MM.1S (cell line): ENCODE measurements around the gene NDFIP2.

Source experiments
- DNase-seq: peaks from one replicate; pipeline ENCODE4 v3.0.0-alpha.2; 2015
- H2AFZ ChIP-seq: fragments of 300-600 bp; sonication (generic); 2 replicates; pipeline ENCODE4 v1.6.0; 2016; ENCODE audit warnings: antibody characterized with exemption, low read length
- H3F3A ChIP-seq: fragments of 300-600 bp; sonication (generic); 2 replicates; pipeline ENCODE4 v1.6.1; 2016; ENCODE audit warnings: mild to moderate bottlenecking, antibody characterized with exemption, low read length, moderate library complexity, mixed read lengths; ENCODE audit not compliant: insufficient read depth
- H3K27ac ChIP-seq: fragments of 300-600 bp; sonication (generic); 2 replicates; pipeline ENCODE4 v1.5.1; 2016; ENCODE audit warnings: mild to moderate bottlenecking, low read length
- H3K27me3 ChIP-seq: fragments of 300-600 bp; sonication (generic); replicated peaks from 2 replicates; pipeline ENCODE4 v1.6.0; 2016; ENCODE audit warnings: low read length; ENCODE audit not compliant: insufficient read depth
- H3K36me3 ChIP-seq: fragments of 300-600 bp; sonication (generic); replicated peaks from 2 replicates; pipeline ENCODE4 v1.6.1; 2016; ENCODE audit warnings: mild to moderate bottlenecking, low read length, mixed read lengths; ENCODE audit not compliant: insufficient read depth
- H3K4me1 ChIP-seq: fragments of 300-600 bp; sonication (generic); 2 replicates; pipeline ENCODE4 v1.6.1; 2016; ENCODE audit warnings: low read length, mixed read lengths
- H3K4me2 ChIP-seq: fragments of 300-600 bp; sonication (generic); 2 replicates; pipeline ENCODE4 v1.6.0; 2016; ENCODE audit warnings: low read depth, low read length
- H3K4me3 ChIP-seq: fragments of 300-600 bp; sonication (generic); 2 replicates; pipeline ENCODE4 v1.5.1; 2016; ENCODE audit warnings: low read length, mixed read lengths
- H3K79me2 ChIP-seq: fragments of 300-600 bp; sonication (generic); 2 replicates; pipeline ENCODE4 v1.6.1; 2016; ENCODE audit warnings: mixed run types, low read length, mixed read lengths
- H3K9ac ChIP-seq: fragments of 300-600 bp; sonication (generic); 2 replicates; pipeline ENCODE4 v1.6.1; 2016; ENCODE audit warnings: low read length, mixed read lengths
- H3K9me2 ChIP-seq: fragments of 300-600 bp; sonication (generic); replicated peaks from 2 replicates; pipeline ENCODE4 v1.6.1; 2016; ENCODE audit warnings: mild to moderate bottlenecking, low read length, mixed read lengths; ENCODE audit not compliant: insufficient read depth
- H3K9me3 ChIP-seq: fragments of 300-600 bp; sonication (generic); replicated peaks from 2 replicates; pipeline ENCODE4 v1.6.1; 2016; ENCODE audit warnings: mild to moderate bottlenecking, low read length, mixed read lengths; ENCODE audit not compliant: insufficient read depth
- H4K20me1 ChIP-seq: fragments of 300-600 bp; sonication (generic); 2 replicates; pipeline ENCODE4 v1.6.1; 2016; ENCODE audit warnings: mild to moderate bottlenecking, low read length, moderate library complexity, mixed read lengths; ENCODE audit not compliant: insufficient read depth
- EZH2 ChIP-seq: fragments of 300-600 bp; sonication (generic); optimal IDR thresholded peaks from 2 replicates; pipeline ENCODE3; 2017; ENCODE audit warnings: low read depth, mild to moderate bottlenecking, antibody characterized with exemption, low read length, mixed read lengths
- EZH2phosphoT487 ChIP-seq: fragments of 300-600 bp; sonication (generic); IDR thresholded peaks from 2 replicates; pipeline ENCODE4 v1.6.1; 2018; ENCODE audit warnings: antibody characterized with exemption, low read length
- TF ChIP-seq, protein P1 (sequence below): fragments of 300-600 bp; sonication (generic); IDR thresholded peaks from 2 replicates; pipeline ENCODE4 v1.5.1; 2016; ENCODE audit warnings: antibody characterized with exemption, low read length, mixed read lengths

NDFIP2 gene

DNA sequence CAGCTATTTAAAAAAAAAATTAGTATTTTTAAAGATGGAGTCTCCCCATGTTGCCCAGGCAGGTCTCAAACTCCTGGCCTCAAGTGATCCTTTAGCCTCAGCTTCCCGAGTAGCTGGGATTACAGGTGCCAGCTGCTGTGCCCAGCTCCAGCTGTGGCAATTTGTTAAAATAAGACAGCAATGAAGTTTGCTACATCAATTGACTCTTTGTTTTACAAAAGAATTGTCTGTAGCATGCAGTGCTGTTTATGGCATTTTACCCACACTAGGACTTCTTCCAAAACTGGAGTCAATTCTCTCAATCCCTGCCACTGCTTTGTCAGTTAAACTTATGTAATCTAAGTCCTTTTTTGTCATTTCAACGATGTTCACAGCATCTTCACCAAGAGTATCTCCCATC lies 49.3 kb downstream of the NDFIP2 start:
- Histone ChIP-seq H3F3A (no peaks in the 10 kb centered on the region), H3K9me2 (no peaks in the 10 kb centered on the region), H3K9ac (no peak overlapping the region), H3K4me3 (no peak overlapping the region), H3K4me1 (no peaks in the 10 kb centered on the region), H2AFZ (no peak overlapping the region), H4K20me1 (no peaks in the 10 kb centered on the region), H3K27ac (no peak overlapping the region), H3K4me2 (no peak overlapping the region), H3K9me3 (no peaks in the 10 kb centered on the region), H3K27me3 (no peaks in the 10 kb centered on the region), H3K79me2 (no peaks in the 10 kb centered on the region), H3K36me3 (0 out of 2 replicates have a peak, but pooled peaks cover under 1% of the 10 kb centered on the region)
- no peak for TF ChIP-seq EZH2
- TF ChIP-seq, protein P1, sequence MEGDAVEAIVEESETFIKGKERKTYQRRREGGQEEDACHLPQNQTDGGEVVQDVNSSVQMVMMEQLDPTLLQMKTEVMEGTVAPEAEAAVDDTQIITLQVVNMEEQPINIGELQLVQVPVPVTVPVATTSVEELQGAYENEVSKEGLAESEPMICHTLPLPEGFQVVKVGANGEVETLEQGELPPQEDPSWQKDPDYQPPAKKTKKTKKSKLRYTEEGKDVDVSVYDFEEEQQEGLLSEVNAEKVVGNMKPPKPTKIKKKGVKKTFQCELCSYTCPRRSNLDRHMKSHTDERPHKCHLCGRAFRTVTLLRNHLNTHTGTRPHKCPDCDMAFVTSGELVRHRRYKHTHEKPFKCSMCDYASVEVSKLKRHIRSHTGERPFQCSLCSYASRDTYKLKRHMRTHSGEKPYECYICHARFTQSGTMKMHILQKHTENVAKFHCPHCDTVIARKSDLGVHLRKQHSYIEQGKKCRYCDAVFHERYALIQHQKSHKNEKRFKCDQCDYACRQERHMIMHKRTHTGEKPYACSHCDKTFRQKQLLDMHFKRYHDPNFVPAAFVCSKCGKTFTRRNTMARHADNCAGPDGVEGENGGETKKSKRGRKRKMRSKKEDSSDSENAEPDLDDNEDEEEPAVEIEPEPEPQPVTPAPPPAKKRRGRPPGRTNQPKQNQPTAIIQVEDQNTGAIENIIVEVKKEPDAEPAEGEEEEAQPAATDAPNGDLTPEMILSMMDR: no peak
- no peak for DNase-seq

DNA sequence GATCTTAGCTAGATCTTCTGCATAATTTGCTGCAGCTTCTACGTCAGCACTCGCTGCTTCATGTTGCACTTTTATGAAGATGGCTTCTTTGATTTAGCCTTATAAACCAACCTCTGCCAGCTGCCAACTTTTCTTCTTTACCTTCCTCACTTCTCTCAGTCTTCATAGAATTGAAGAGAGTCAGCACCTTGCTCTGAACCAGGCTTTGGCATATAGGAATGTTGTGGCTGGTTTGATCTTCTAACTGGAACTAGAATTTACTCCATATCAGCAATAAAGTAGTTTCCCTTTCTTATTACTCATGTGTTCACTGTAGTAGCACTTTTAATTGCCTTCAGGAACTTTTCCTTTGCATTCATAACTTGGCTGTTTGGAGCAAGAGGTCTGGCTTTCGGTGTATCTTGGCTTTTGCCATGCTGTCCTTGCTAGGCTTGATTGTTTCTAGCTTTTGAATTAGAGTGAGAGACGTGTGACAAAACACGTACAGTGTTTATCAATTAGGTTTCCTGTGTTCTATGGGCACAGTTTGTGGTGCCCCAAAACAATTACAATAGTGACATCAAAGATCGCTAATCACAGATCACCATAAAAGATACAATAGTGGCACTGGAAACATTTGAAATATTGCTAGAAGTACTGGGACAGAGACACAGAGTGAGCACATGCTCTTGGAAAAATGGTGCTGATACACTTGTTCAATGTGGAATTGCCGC lies 50.7 kb downstream of the NDFIP2 start:
- H3K4me1 ChIP-seq: no peaks in the 10 kb centered on the region
- no peaks in the 10 kb centered on the region for H3K36me3 ChIP-seq
- H2AFZ ChIP-seq: no peak overlapping the region
- H3K9me3 ChIP-seq: no peaks in the 10 kb centered on the region
- no peaks in the 10 kb centered on the region for H3K79me2 ChIP-seq
- no peaks in the 10 kb centered on the region for H3K9me2 ChIP-seq
- H3K4me2 ChIP-seq: no peak overlapping the region
- no peak overlapping the region for H3K9ac ChIP-seq
- no peaks in the 10 kb centered on the region for H4K20me1 ChIP-seq
- DNase-seq: no peak
- no peak overlapping the region for H3K27ac ChIP-seq
- no peak overlapping the region for H3K4me3 ChIP-seq
- TF ChIP-seq, protein P1: no peak
- TF ChIP-seq EZH2phosphoT487: no peak
- TF ChIP-seq EZH2: no peak
- no peaks in the 10 kb centered on the region for H3F3A ChIP-seq
- H3K27me3 ChIP-seq: no peaks in the 10 kb centered on the region

DNA sequence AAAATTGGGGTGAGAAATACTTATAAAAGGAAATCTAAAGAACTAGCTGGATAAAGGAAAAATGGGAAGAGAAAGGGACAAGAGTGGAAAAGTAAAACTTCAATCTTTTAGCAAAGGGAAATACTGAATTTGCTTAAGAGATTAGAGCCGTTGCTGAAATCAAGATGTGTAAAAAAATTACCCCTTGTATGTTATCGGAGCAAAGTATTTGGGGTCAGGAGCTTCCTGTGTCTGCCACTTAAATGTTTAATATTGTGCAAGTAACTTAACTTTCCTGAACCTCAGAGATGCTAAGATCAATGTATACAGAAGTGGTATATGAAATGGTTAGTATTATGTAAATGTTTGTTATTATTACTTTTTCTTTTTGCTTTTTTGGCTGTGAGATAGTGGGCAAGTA lies 51.6 kb downstream of the NDFIP2 start:
- Histone ChIP-seq H3K9me2 (no peaks in the 10 kb centered on the region), H3K27me3 (no peaks in the 10 kb centered on the region), H3K9me3 (no peaks in the 10 kb centered on the region), H3K27ac (no peak overlapping the region), H3K4me1 (no peaks in the 10 kb centered on the region), H3K4me3 (no peak overlapping the region), H3F3A (no peaks in the 10 kb centered on the region), H3K9ac (no peak overlapping the region), H4K20me1 (no peaks in the 10 kb centered on the region), H3K4me2 (no peak overlapping the region), H2AFZ (no peak overlapping the region), H3K79me2 (no peaks in the 10 kb centered on the region), H3K36me3 (no peaks in the 10 kb centered on the region)
- TF ChIP-seq EZH2 (no peak), EZH2phosphoT487 (no peak)
- TF ChIP-seq, protein P1: no peak
- no peak for DNase-seq
